ENCODE data around the gene SHC2. TPM values are rescaled to one million over a fixed set of nuclear protein-coding genes. Genes with fewer than 3 reads are reported as not detected.

SHC2 gene
- total and polyA plus RNA-seq, 2 donors from 2014 or later = 10.7 to 24.4 TPM

DNA sequence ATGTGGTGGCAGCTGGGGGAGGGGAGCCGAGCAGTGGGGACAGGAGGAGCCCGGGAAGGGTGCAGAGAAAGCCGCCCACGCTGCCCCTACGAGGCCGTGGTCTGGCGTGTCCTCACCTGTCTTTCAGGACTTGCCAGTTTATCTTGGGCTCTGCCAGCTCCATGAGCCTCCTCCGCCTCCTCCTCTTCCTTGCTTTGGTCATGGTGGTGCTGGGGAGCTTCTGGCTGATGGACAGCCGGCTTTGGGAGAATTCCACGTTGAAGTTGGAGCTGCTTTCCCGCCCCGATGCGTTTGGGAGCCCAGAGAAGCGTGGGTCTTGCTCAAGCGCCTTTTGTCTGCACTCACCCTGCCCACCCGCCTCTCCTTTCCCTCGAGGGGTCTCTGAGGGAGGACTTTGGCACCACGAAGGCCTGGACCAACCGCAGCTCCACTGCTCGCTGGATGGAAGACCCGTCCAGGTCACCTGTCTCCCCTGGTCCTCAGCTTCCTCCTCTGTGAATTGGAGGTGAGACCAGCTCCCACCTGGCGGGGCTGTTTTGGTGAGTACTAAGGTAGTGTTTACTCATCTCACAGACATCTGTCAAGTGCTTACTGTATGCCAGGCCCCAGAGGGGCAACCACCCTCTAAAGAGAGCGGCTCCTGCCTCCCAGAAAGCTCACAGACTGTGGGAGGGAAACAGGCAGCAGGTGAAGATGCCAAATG, 86.5 kb downstream of the SHC2 start:
- H3K36me3 ChIP-seq (ENCODE audit: control insufficient read depth in 2 of 3, insufficient read depth in 3 of 3, low read length in 3 of 3) = no peaks in the 10 kb centered on the region
- FAIRE-seq (no peak), DNase-seq (peak in 1 of 5 donors; percentile 27)
- H3K9ac ChIP-seq (ENCODE audit: low read length in 3 of 3) = no peak overlapping the region
- intact Hi-C loops (cut with DNase I) = no loop called here
- TF ChIP-seq, protein P1, sequence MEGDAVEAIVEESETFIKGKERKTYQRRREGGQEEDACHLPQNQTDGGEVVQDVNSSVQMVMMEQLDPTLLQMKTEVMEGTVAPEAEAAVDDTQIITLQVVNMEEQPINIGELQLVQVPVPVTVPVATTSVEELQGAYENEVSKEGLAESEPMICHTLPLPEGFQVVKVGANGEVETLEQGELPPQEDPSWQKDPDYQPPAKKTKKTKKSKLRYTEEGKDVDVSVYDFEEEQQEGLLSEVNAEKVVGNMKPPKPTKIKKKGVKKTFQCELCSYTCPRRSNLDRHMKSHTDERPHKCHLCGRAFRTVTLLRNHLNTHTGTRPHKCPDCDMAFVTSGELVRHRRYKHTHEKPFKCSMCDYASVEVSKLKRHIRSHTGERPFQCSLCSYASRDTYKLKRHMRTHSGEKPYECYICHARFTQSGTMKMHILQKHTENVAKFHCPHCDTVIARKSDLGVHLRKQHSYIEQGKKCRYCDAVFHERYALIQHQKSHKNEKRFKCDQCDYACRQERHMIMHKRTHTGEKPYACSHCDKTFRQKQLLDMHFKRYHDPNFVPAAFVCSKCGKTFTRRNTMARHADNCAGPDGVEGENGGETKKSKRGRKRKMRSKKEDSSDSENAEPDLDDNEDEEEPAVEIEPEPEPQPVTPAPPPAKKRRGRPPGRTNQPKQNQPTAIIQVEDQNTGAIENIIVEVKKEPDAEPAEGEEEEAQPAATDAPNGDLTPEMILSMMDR (IDR thresholded peaks at IDR 0.05; ENCODE audit: borderline replicate concordance, extremely low read depth, insufficient read depth) = no peak
- H3K4me1 ChIP-seq (ENCODE audit: control insufficient read depth in 2 of 3, insufficient read depth in 2 of 3, low read depth in 1 of 3, low read length in 3 of 3) = peaks cover 0 to 5% (median 0%) of the 10 kb centered on the region in 3 donors
- H3K27me3 ChIP-seq (ENCODE audit: control insufficient read depth, insufficient read depth, low read length) = no peaks in the 10 kb centered on the region
- no peak overlapping the region for H3K27ac ChIP-seq (ENCODE audit: low read depth in 2 of 2, low read length in 2 of 2)
- H3K4me3 ChIP-seq (ENCODE audit: low read length in 3 of 3) = no peak overlapping the region
- H3K9me3 ChIP-seq (ENCODE audit: control insufficient read depth in 2 of 3, insufficient read depth in 1 of 3, low read length in 3 of 3) = no peaks in the 10 kb centered on the region

DNA sequence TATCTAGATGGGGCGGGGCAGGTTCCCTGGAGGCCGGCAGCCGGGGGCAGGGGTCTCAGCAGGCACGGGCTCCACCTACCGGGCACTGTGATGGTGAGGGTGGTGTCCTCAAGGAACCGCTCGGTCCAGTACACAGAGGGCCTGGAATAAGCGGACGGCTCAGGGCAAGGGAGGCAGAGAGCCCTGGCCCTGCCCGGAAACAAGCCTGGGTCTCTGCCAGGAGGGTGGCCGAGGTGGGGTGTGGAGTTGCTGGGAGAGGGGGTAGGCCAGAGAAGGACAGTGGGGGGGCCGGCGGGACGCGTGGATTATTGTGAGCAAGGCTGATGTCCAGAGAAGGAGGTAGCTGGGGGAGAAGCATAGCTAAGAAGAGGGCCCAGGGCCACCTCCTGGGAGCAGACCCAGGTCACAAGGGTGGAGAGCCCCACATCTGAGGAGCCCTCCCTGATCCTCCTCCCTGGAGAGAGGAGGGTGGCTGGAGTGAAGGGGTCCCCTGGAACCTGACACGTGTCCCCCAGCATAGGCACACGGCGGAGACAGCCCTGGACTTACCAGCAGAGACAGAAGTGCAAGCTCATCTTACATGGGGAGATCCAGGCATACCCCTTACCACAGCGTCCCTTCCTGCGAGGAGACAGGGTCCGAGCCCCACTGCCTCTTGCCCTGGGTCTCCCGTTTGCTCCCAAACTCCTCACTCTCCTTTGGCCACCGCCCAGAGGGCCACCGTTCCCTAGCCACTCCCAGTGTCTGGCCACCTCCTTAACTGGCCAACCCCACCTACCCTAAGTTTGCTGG, 87.2 kb downstream of the SHC2 start:
- Histone ChIP-seq H3K9me3 (ENCODE audit: control insufficient read depth in 2 of 3, insufficient read depth in 1 of 3, low read length in 3 of 3) (no peaks in the 10 kb centered on the region), H3K4me3 (ENCODE audit: low read length in 3 of 3) (no peak overlapping the region)

DNA sequence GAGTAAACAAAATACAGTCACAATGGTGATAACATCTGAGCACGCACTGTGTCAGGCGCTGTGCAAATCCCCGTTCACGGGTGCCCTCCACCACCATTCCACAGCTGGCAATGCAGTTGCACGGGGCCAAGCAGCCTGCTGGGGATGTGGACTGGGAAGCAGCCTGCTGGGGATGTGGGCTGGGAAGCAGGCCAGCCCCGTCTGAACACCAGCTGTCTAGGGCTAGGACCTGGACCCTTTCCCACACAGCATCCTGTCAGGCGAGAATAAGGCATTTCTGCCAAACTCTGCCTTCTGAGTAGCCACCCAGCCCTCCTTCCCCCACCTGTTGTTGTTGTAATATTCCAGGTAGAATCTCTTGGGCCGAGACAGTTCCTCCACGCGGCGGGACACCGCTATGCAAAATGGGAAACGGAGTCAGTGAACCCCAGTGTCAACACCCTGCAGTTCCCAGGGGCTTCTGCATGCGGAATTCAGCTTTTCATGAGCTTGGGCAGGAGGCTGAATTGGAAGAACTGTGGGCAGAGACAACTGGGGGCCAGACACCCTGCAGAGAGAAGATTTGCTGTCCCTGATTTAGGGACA, 88.4 kb downstream of the SHC2 start:
- no peaks in the 10 kb centered on the region for H3K36me3 ChIP-seq (ENCODE audit: control insufficient read depth in 2 of 3, insufficient read depth in 3 of 3, low read length in 3 of 3)
- FAIRE-seq (no peak), DNase-seq (peak in 2 of 5 donors; percentile 43 to 66)
- no peak overlapping the region for H3K27ac ChIP-seq (ENCODE audit: low read depth in 2 of 2, low read length in 2 of 2)
- H3K9ac ChIP-seq (ENCODE audit: low read length in 3 of 3) = no peak overlapping the region
- H3K9me3 ChIP-seq (ENCODE audit: control insufficient read depth in 2 of 3, insufficient read depth in 1 of 3, low read length in 3 of 3) = no peaks in the 10 kb centered on the region
- TF ChIP-seq, protein P1 (IDR thresholded peaks at IDR 0.05; ENCODE audit: borderline replicate concordance, extremely low read depth, insufficient read depth) = no peak
- peaks cover 0 to 5% (median 0%) of the 10 kb centered on the region in 3 donors for H3K4me1 ChIP-seq (ENCODE audit: control insufficient read depth in 2 of 3, insufficient read depth in 2 of 3, low read depth in 1 of 3, low read length in 3 of 3)
- no peaks in the 10 kb centered on the region for H3K27me3 ChIP-seq (ENCODE audit: control insufficient read depth, insufficient read depth, low read length)
- intact Hi-C loops (cut with DNase I) = no loop called here
- H3K4me3 ChIP-seq (ENCODE audit: low read length in 3 of 3) = no peak overlapping the region

More for the DNA sequence above, 87.2 kb downstream of the SHC2 start:
- H3K9ac ChIP-seq (ENCODE audit: low read length in 3 of 3) = no peak overlapping the region
- intact Hi-C loops (cut with DNase I) = no loop called here
- FAIRE-seq (no peak), DNase-seq (peak in 1 of 5 donors; percentile 37)
- no peaks in the 10 kb centered on the region for H3K27me3 ChIP-seq (ENCODE audit: control insufficient read depth, insufficient read depth, low read length)
- H3K36me3 ChIP-seq (ENCODE audit: control insufficient read depth in 2 of 3, insufficient read depth in 3 of 3, low read length in 3 of 3) = no peaks in the 10 kb centered on the region
- H3K4me1 ChIP-seq (ENCODE audit: control insufficient read depth in 2 of 3, insufficient read depth in 2 of 3, low read depth in 1 of 3, low read length in 3 of 3) = peaks cover 0 to 5% (median 0%) of the 10 kb centered on the region in 3 donors
- TF ChIP-seq, protein P1 (IDR thresholded peaks at IDR 0.05; ENCODE audit: borderline replicate concordance, extremely low read depth, insufficient read depth) = no peak
- no peak overlapping the region for H3K27ac ChIP-seq (ENCODE audit: low read depth in 2 of 2, low read length in 2 of 2)

All from kidney (tissue), 14 donors.